Vagina (tissue), 2 donors: Measurements from ENCODE around the gene ZNF683. TPM values are rescaled to one million over a fixed set of nuclear protein-coding genes. Genes with fewer than 3 reads are reported as not detected.
"Not testable (repeated sequence)": the region's sequence is repeated elsewhere in the genome, so short reads cannot be mapped to it uniquely, and the experiment has no call there.

Experiments
- DNase-seq, 2 donors: peaks; one replicate each; pipeline ENCODE4 v3.0.0-alpha.2; 2017; ENCODE audit errors: extremely low spot score in 2 of 2
- H3K27ac ChIP-seq: fragments of 200-600 bp; sonication (generic); one replicate; pipeline ENCODE4 v1.5.1; 2019
- H3K27me3 ChIP-seq: fragments of 200-600 bp; sonication (generic); one replicate; pipeline ENCODE4 v1.5.1; 2019
- H3K36me3 ChIP-seq, 2 donors: fragments of 200-600 bp; sonication (generic); one replicate each; pipeline ENCODE4 v1.5.1; 2017 to 2019
- H3K4me1 ChIP-seq: fragments of 200-600 bp; sonication (generic); one replicate; pipeline ENCODE4 v1.5.1; 2019
- H3K4me3 ChIP-seq, 2 donors: fragments of 200-600 bp; sonication (generic); 1 replicate in 1 of 2; 2 replicates in 1 of 2; pipeline ENCODE4 v1.5.1; 2016 to 2019
- H3K9me3 ChIP-seq: fragments of 200-600 bp; sonication (generic); one replicate; pipeline ENCODE4 v1.5.1; 2019
- CTCF ChIP-seq, 3 experiments: fragments of 450-650 bp in 2 of 3; fragments of 200-600 bp in 1 of 3; sonication (generic) in 1 of 3; IDR thresholded peaks; one replicate each; pipeline ENCODE4 v1.5.1; 2017 to 2019; ENCODE audit warnings: antibody characterized with exemption in 3 of 3, mild to moderate bottlenecking in 2 of 3, moderate library complexity in 2 of 3
- POLR2A ChIP-seq, 2 donors: fragments of 450-650 bp; IDR thresholded peaks; one replicate each; pipeline ENCODE4 v1.6.1; 2017; ENCODE audit warnings: antibody characterized with exemption in 2 of 2, mild to moderate bottlenecking in 2 of 2, moderate library complexity in 2 of 2
- POLR2AphosphoS5 ChIP-seq, 2 donors: sonication (generic); formaldehyde crosslinking; IDR thresholded peaks; one replicate each; pipeline ENCODE4 v1.9.0; 2017; ENCODE audit warnings: antibody characterized with exemption in 2 of 2, mild to moderate bottlenecking in 2 of 2, low read depth in 1 of 2; ENCODE audit not compliant: insufficient read depth in 1 of 2
- intact Hi-C: fragments of 100-400 bp; cut with DNase I; formaldehyde crosslinking; loops from one replicate; pipeline ENCODE4 v1.15.1; 2023
- total RNA-seq: library from RNA; depleted of rRNA; stranded (reverse); fragments of >200 nt; gene quantifications from one replicate; pipeline ENCODE4 v1.2.3, GENCODE V29; 2016

Gene ZNF683
- total RNA-seq, 1 donor from 2014 or later: not detected

DNA sequence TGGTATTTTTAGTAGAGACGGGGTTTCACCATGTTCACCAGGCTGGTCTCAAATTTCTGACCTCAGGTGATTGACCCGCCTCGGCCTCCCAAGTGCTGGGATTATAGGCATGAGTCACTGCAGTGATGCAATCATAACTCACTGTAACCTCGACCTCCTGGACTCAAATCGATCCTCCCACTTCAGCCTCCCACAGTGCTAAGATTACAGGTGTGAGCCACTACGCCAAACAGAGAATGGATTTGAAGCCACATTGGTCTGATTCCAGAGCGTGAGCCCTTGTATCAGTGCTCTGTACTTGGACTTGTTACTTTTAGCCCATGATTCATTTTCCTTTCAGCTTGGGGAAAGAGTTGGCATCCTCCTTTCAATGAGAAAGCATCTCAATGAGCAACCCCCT, 14.9 kb upstream of the ZNF683 start:
- Histone ChIP-seq H3K4me1 (no peaks in the 10 kb centered on the region), H3K27me3 (no peaks in the 10 kb centered on the region), H3K27ac (no peak overlapping the region), H3K4me3 (no peak overlapping the region), H3K36me3 (no peaks in the 10 kb centered on the region), H3K9me3 (no peaks in the 10 kb centered on the region)
- TF ChIP-seq POLR2A (IDR thresholded peaks at IDR 0.05) (no peak), POLR2AphosphoS5 (IDR thresholded peaks at IDR 0.05; ENCODE audit: insufficient read depth in 1 of 2, low read depth in 1 of 2) (no peak), CTCF (IDR thresholded peaks at IDR 0.05) (no peak)
- no peak for DNase-seq
- intact Hi-C loops: no loop called here

- H3K27me3 ChIP-seq, H3K9me3 ChIP-seq, intact Hi-C loops, H3K36me3 ChIP-seq, DNase-seq, H3K4me3 ChIP-seq, H3K4me1 ChIP-seq, H3K27ac ChIP-seq: not testable (repeated sequence)
These were observed 12.5 kb upstream of the ZNF683 start for GRCh38 chr1:26385063-26385462.

DNA sequence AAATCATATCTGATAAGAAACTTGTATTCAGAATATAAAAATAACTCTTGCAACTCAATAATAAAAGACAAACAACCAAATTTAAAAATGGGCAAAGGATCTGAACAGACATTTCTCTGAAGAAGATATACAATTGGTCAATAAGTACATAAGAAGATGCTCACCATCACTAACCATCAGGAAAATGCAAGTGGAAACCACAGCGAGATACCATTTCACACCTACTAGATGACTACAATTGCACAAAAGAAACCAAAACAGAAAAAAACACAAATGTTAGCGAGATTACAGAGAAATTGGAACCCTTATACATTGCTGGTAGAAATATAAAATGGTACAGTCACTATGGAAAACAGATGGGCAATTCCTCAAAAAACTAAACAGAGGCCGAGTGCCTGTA, 11.5 kb upstream of the ZNF683 start:
- no peak overlapping the region for H3K27ac ChIP-seq
- no peaks in the 10 kb centered on the region for H3K36me3 ChIP-seq
- H3K4me1 ChIP-seq: no peaks in the 10 kb centered on the region
- H3K9me3 ChIP-seq: no peaks in the 10 kb centered on the region
- H3K27me3 ChIP-seq: no peaks in the 10 kb centered on the region
- no peak for DNase-seq
- no peak for TF ChIP-seq POLR2A (IDR thresholded peaks at IDR 0.05)
- no peak overlapping the region for H3K4me3 ChIP-seq
- intact Hi-C loops: no loop called here

DNA sequence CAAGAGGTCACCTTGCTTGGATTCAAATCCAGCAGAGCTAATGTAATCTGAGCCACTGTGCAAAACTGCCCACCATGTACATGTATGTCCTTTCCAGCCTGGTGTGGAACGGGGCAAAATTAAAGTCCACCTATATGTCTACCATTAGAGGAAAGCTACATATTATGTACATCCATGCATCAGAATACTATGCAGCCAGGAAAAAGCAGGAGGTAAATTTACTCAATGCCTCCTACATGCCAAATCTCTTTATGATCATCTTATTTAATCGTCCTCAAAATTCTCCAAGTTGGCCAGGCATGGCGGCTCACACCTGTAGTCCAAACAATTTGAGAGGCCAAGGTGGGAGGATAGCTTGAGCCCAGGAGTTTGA, 6.3 kb upstream of the ZNF683 start:
- intact Hi-C loops: no loop called here
- TF ChIP-seq POLR2AphosphoS5 (IDR thresholded peaks at IDR 0.05; ENCODE audit: insufficient read depth in 1 of 2, low read depth in 1 of 2) (no peak), CTCF (IDR thresholded peaks at IDR 0.05) (no peak), POLR2A (IDR thresholded peaks at IDR 0.05) (no peak)
- Histone ChIP-seq H3K4me1 (peaks cover 7% of the 10 kb centered on the region), H3K9me3 (no peaks in the 10 kb centered on the region), H3K36me3 (no peaks in the 10 kb centered on the region), H3K4me3 (no peak overlapping the region), H3K27ac (no peak overlapping the region), H3K27me3 (no peaks in the 10 kb centered on the region)
- DNase-seq: no peak

GRCh38 chr1:26378088-26378878, 5.7 kb upstream of the ZNF683 start:
- no peak overlapping the region for H3K4me3 ChIP-seq
- peaks cover 7% of the 10 kb centered on the region for H3K4me1 ChIP-seq
- H3K9me3 ChIP-seq: no peaks in the 10 kb centered on the region
- TF ChIP-seq POLR2A (IDR thresholded peaks at IDR 0.05) (no peak), CTCF (IDR thresholded peaks at IDR 0.05) (no peak), POLR2AphosphoS5 (IDR thresholded peaks at IDR 0.05; ENCODE audit: insufficient read depth in 1 of 2, low read depth in 1 of 2) (peak in 1 of 2 donors; percentile 47)
- no peak overlapping the region for H3K27ac ChIP-seq
- no peaks in the 10 kb centered on the region for H3K27me3 ChIP-seq
- H3K36me3 ChIP-seq: no peaks in the 10 kb centered on the region
- DNase-seq: no peak
- intact Hi-C loops: no loop called here

DNA sequence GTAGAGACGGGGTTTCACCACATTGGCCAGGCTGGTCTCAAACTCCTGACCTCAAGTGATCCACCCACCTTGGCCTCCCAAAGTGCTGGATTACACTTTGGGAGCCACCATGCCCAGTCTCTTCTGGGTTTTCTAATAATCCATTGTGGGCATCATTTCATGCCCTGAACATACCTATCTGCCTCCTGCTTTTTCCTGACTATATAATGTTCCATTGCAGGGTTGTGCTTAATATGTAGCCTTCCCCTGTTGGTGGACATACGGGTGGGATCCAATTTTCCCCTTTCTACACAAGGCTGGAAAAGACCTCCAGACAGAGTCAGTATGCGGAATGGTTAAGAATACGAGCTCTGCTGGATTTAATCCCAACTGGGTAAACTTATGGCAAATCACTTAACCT, 3.5 kb upstream of the ZNF683 start:
- no peak overlapping the region for H3K4me3 ChIP-seq
- no peak overlapping the region for H3K27ac ChIP-seq
- TF ChIP-seq POLR2AphosphoS5 (IDR thresholded peaks at IDR 0.05; ENCODE audit: insufficient read depth in 1 of 2, low read depth in 1 of 2) (no peak), CTCF (IDR thresholded peaks at IDR 0.05) (no peak), POLR2A (IDR thresholded peaks at IDR 0.05) (no peak)
- H3K4me1 ChIP-seq: peaks cover 7% of the 10 kb centered on the region
- no peaks in the 10 kb centered on the region for H3K36me3 ChIP-seq
- H3K27me3 ChIP-seq: no peaks in the 10 kb centered on the region
- no peaks in the 10 kb centered on the region for H3K9me3 ChIP-seq
- DNase-seq: no peak
- intact Hi-C loops: no loop called here
